ENCODE data around the gene PYGB.

- TF ChIP-seq ZNF274 (IDR thresholded peaks at IDR 0.05; ENCODE audit: low read depth, low read length) (no peak), SUZ12 (IDR thresholded peaks at IDR 0.05; ENCODE audit: extremely low read depth, insufficient read depth, insufficient read length) (no peak)
Observed at GRCh38 chr20:25209400-25209799, 38.5 kb upstream of the PYGB start.

Measured in NT2/D1 (cell line).